KMS-11 (cell line): ENCODE data around the gene CELA3B.

Experiments
- H2AFZ ChIP-seq: fragments of 200-600 bp; sonication (generic); 2 replicates; pipeline ENCODE4 v1.6.1; 2016; ENCODE audit warnings: antibody characterized with exemption, mixed run types, low read depth
- H3K27ac ChIP-seq: fragments of 200-600 bp; sonication (generic); 2 replicates; pipeline ENCODE4 v1.6.1; 2016; ENCODE audit warnings: mild to moderate bottlenecking, mixed run types
- H3K27me3 ChIP-seq: fragments of 200-600 bp; sonication (generic); 2 replicates; pipeline ENCODE4 v1.6.1; 2017; ENCODE audit warnings: mild to moderate bottlenecking, low read depth, mixed run types, moderate library complexity; ENCODE audit not compliant: insufficient read depth
- H3K36me3 ChIP-seq: fragments of 200-600 bp; sonication (generic); 2 replicates; pipeline ENCODE4 v1.6.1; 2017; ENCODE audit warnings: mild to moderate bottlenecking, mixed run types; ENCODE audit not compliant: insufficient read depth
- H3K4me1 ChIP-seq: fragments of 200-600 bp; sonication (generic); 2 replicates; pipeline ENCODE4 v1.6.1; 2016; ENCODE audit warnings: mild to moderate bottlenecking, low read depth, mixed run types; ENCODE audit not compliant: poor library complexity, severe bottlenecking
- H3K4me2 ChIP-seq: fragments of 200-600 bp; sonication (generic); 2 replicates; pipeline ENCODE4 v1.7.0; 2016; ENCODE audit warnings: mild to moderate bottlenecking, mixed run types
- H3K4me3 ChIP-seq: fragments of 200-600 bp; sonication (generic); IDR thresholded peaks from 2 replicates; pipeline ENCODE4 v1.6.1; 2017; ENCODE audit warnings: low read depth, low read length, mixed read lengths; ENCODE audit not compliant: insufficient read depth
- H3K79me2 ChIP-seq: fragments of 200-600 bp; sonication (generic); 2 replicates; pipeline ENCODE4 v1.6.1; 2016; ENCODE audit warnings: low read depth, mixed run types; ENCODE audit not compliant: insufficient read depth
- H3K9ac ChIP-seq: fragments of 200-600 bp; sonication (generic); 2 replicates; pipeline ENCODE4 v1.6.1; 2016; ENCODE audit warnings: mild to moderate bottlenecking, mixed run types
- H4K20me1 ChIP-seq: fragments of 200-600 bp; sonication (generic); 2 replicates; pipeline ENCODE4 v1.6.1; 2016; ENCODE audit warnings: mild to moderate bottlenecking, mixed run types; ENCODE audit not compliant: insufficient read depth
- CTCF ChIP-seq: fragments of 200-600 bp; sonication (generic); conservative IDR thresholded peaks from 2 replicates; pipeline ENCODE4 v1.6.1; 2017; ENCODE audit warnings: low read depth, mild to moderate bottlenecking, antibody characterized with exemption, low read length, moderate library complexity, mixed read lengths

Gene CELA3B

GRCh38 chr1:22037520-22037919 lies 60.7 kb downstream of the CELA3B start:
- Histone ChIP-seq H3K36me3 (no peaks in the 10 kb centered on the region), H3K4me2 (no peak overlapping the region), H3K9ac (no peak overlapping the region), H4K20me1 (no peaks in the 10 kb centered on the region), H3K4me1 (peaks cover 21% of the 10 kb centered on the region), H2AFZ (no peak overlapping the region), H3K27me3 (no peaks in the 10 kb centered on the region), H3K27ac (no peak overlapping the region), H3K79me2 (no peaks in the 10 kb centered on the region), H3K4me3 (no peak overlapping the region)
- TF ChIP-seq CTCF: no peak

- no peaks in the 10 kb centered on the region for H3K36me3 ChIP-seq
- no peak overlapping the region for H3K4me3 ChIP-seq
- no peak overlapping the region for H3K9ac ChIP-seq
- no peaks in the 10 kb centered on the region for H4K20me1 ChIP-seq
- H3K4me2 ChIP-seq: no peak overlapping the region
- no peak overlapping the region for H3K27ac ChIP-seq
- H3K4me1 ChIP-seq: peaks cover 21% of the 10 kb centered on the region
- no peaks in the 10 kb centered on the region for H3K27me3 ChIP-seq
- no peaks in the 10 kb centered on the region for H3K79me2 ChIP-seq
- no peak for TF ChIP-seq CTCF
- H2AFZ ChIP-seq: no peak overlapping the region
These were observed 61.2 kb downstream of the CELA3B start for GRCh38 chr1:22038036-22038435.
